HEK293 (cell line): Measurements from ENCODE around the gene CD28.

Source experiments
- CTCF ChIA-PET: fragments of 350-600 bp; formaldehyde crosslinking; extraction: SDS; loops from one replicate; lab custom pipeline; 2021; ENCODE audit warnings: antibody characterized with exemption; lab: Yijun Ruan, JAX
- POLR2A ChIA-PET: fragments of 300-600 bp; formaldehyde crosslinking; extraction: SDS; loops from one replicate; lab custom pipeline; 2020; ENCODE audit warnings: antibody characterized with exemption, inconsistent platforms; lab: Yijun Ruan, JAX
- H3K27ac ChIP-seq: fragments of 200-500 bp; sonication (Bioruptor generic); 2 replicates; pipeline ENCODE4 v1.5.1; 2014; ENCODE audit warnings: low read depth, low read length, control low read depth, inconsistent platforms; ENCODE audit errors: extremely low read depth
- H3K36me3 ChIP-seq, 2 experiments: fragments of 200-500 bp in 1 of 2; sonication (Bioruptor generic) in 1 of 2; 1 replicate in 1 of 2; 2 replicates in 1 of 2; pipeline ENCODE4 v1.5.1; 2014 to 2017; ENCODE audit warnings: inconsistent platforms in 2 of 2, low read length in 2 of 2; ENCODE audit not compliant: control insufficient read depth in 2 of 2, insufficient read depth in 1 of 2
- H3K4me1 ChIP-seq: fragments of 200-500 bp; sonication (Bioruptor generic); 2 replicates; pipeline ENCODE4 v1.5.1; 2014; ENCODE audit warnings: mild to moderate bottlenecking, low read length, inconsistent platforms; ENCODE audit not compliant: control insufficient read depth, insufficient read depth
- H3K4me3 ChIP-seq: 2 replicates; pipeline ENCODE4 v1.5.1; 2011; ENCODE audit warnings: low read depth, mild to moderate bottlenecking, control low read depth, low read length, moderate library complexity
- H3K9me3 ChIP-seq: fragments of 200-500 bp; sonication (Bioruptor generic); 2 replicates; pipeline ENCODE4 v1.5.1; 2014; ENCODE audit warnings: low read depth, low read length, inconsistent platforms; ENCODE audit not compliant: control insufficient read depth, insufficient read depth
- MEIS1 ChIP-seq: sonication (generic); formaldehyde crosslinking; IDR thresholded peaks from 2 replicates; pipeline ENCODE4 v1.8.1; 2022; ENCODE audit warnings: missing genetic modification reagents, mild to moderate bottlenecking, borderline replicate concordance
- MYNN ChIP-seq: fragments of 450-650 bp; formaldehyde crosslinking; IDR thresholded peaks from 2 replicates; pipeline ENCODE4 v1.5.1; 2016; ENCODE audit warnings: missing biosample characterization, missing genetic modification characterization, borderline replicate concordance
- PRDM10 ChIP-seq: fragments of 450-650 bp; formaldehyde crosslinking; IDR thresholded peaks from 2 replicates; pipeline ENCODE4 v1.5.1; 2016; ENCODE audit warnings: missing biosample characterization, missing genetic modification characterization
- SALL2 ChIP-seq: fragments of 450-650 bp; formaldehyde crosslinking; IDR thresholded peaks from 2 replicates; pipeline ENCODE4 v1.5.0; 2017; ENCODE audit warnings: missing biosample characterization, mild to moderate bottlenecking, missing genetic modification characterization, borderline replicate concordance
- SCRT1 ChIP-seq: fragments of 450-650 bp; formaldehyde crosslinking; IDR thresholded peaks from 2 replicates; pipeline ENCODE4 v1.5.1; 2016; ENCODE audit warnings: missing biosample characterization, missing genetic modification characterization, borderline replicate concordance
- SP2 ChIP-seq: fragments of 450-650 bp; formaldehyde crosslinking; IDR thresholded peaks from 2 replicates; pipeline ENCODE4 v1.5.1; 2016; ENCODE audit warnings: missing biosample characterization, missing genetic modification characterization
- YY1 ChIP-seq: fragments of 450-650 bp; formaldehyde crosslinking; IDR thresholded peaks from 2 replicates; pipeline ENCODE4 v1.5.1; 2018; ENCODE audit warnings: missing biosample characterization, missing genetic modification characterization
- ZNF148 ChIP-seq: fragments of 450-650 bp; formaldehyde crosslinking; IDR thresholded peaks from 2 replicates; pipeline ENCODE4 v1.5.0; 2017; ENCODE audit warnings: missing biosample characterization, missing genetic modification characterization, borderline replicate concordance
- ZNF155 ChIP-seq: fragments of 450-650 bp; formaldehyde crosslinking; IDR thresholded peaks from 2 replicates; pipeline ENCODE4 v1.5.1; 2016; ENCODE audit warnings: missing biosample characterization, missing genetic modification characterization
- ZNF292 ChIP-seq: fragments of 450-650 bp; formaldehyde crosslinking; IDR thresholded peaks from 2 replicates; pipeline ENCODE4 v1.5.1; 2016; ENCODE audit warnings: low read depth, missing biosample characterization, missing genetic modification characterization, borderline replicate concordance
- ZNF324 ChIP-seq: fragments of 450-650 bp; formaldehyde crosslinking; IDR thresholded peaks from 2 replicates; pipeline ENCODE4 v1.5.1; 2016; ENCODE audit warnings: missing biosample characterization, missing genetic modification characterization
- ZNF394 ChIP-seq: fragments of 450-650 bp; formaldehyde crosslinking; IDR thresholded peaks from 2 replicates; pipeline ENCODE4 v1.5.1; 2016; ENCODE audit warnings: missing biosample characterization, missing genetic modification characterization, mild to moderate bottlenecking, moderate library complexity, borderline replicate concordance
- ZNF560 ChIP-seq: fragments of 450-650 bp; formaldehyde crosslinking; IDR thresholded peaks from 2 replicates; pipeline ENCODE4 v1.5.1; 2017; ENCODE audit warnings: missing biosample characterization, missing genetic modification characterization, borderline replicate concordance
- ZNF585B ChIP-seq: fragments of 450-650 bp; formaldehyde crosslinking; IDR thresholded peaks from 2 replicates; pipeline ENCODE4 v1.5.1; 2016; ENCODE audit warnings: missing biosample characterization, missing genetic modification characterization
- ZNF692 ChIP-seq: fragments of 450-650 bp; formaldehyde crosslinking; IDR thresholded peaks from 2 replicates; pipeline ENCODE4 v1.5.1; 2016; ENCODE audit warnings: missing biosample characterization, missing genetic modification characterization
- ZNF768 ChIP-seq: fragments of 450-650 bp; formaldehyde crosslinking; IDR thresholded peaks from 2 replicates; pipeline ENCODE4 v1.5.1; 2018; ENCODE audit warnings: missing biosample characterization, mild to moderate bottlenecking, missing genetic modification characterization
- ZNF837 ChIP-seq: fragments of 450-650 bp; formaldehyde crosslinking; IDR thresholded peaks from 2 replicates; pipeline ENCODE4 v1.5.1; 2016; ENCODE audit warnings: missing biosample characterization, missing genetic modification characterization
- ZSCAN16 ChIP-seq: fragments of 450-650 bp; formaldehyde crosslinking; IDR thresholded peaks from 2 replicates; pipeline ENCODE4 v1.5.1; 2016; ENCODE audit warnings: missing biosample characterization, missing genetic modification characterization
- TF ChIP-seq, protein P1 (sequence below): fragments of 450-650 bp; formaldehyde crosslinking; IDR thresholded peaks from 2 replicates; pipeline ENCODE4 v1.5.1; 2016; ENCODE audit warnings: missing biosample characterization, missing genetic modification characterization, low read depth
- TF ChIP-seq, protein P2 (sequence below): fragments of 450-650 bp; formaldehyde crosslinking; IDR thresholded peaks from 2 replicates; pipeline ENCODE4 v1.5.1; 2016; ENCODE audit warnings: missing biosample characterization, missing genetic modification characterization

CD28 gene

GRCh38 chr2:203662487-203662886 is 44.0 kb upstream of the CD28 start:
- H3K4me3 ChIP-seq = no peak overlapping the region
- CTCF ChIA-PET = no interaction called here
- no peaks in the 10 kb centered on the region for H3K36me3 ChIP-seq
- POLR2A ChIA-PET = no interaction called here
- no peaks in the 10 kb centered on the region for H3K9me3 ChIP-seq
- 0 out of 2 replicates have a peak, but pooled peaks cover 3% of the 10 kb centered on the region for H3K4me1 ChIP-seq
- H3K27ac ChIP-seq = no peak overlapping the region
- no peak for TF ChIP-seq ZNF292 (tag by site-specific recombination)
- TF ChIP-seq, all 188 proteins: peak for 0

DNA sequence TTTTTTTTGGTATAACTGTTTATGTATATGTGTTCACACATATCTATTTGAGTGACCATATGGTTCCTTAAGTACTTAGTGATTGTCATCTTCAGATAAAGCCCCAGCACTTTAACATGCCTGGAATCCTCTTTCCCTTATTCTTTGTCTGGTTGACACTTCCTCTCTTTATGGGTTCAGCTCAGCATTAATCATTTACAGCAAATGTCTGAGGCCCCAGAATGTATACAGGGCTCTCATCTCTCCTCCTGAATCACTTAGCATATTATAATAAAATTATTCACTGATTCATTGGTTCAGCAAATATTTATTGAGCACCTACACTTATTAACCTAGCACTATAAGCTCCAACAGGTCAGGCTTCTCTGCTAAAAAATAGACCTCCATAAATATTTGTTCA is 43.5 kb upstream of the CD28 start:
- no peak overlapping the region for H3K4me3 ChIP-seq
- 0 out of 2 replicates have a peak, but pooled peaks cover 3% of the 10 kb centered on the region for H3K4me1 ChIP-seq
- no peaks in the 10 kb centered on the region for H3K36me3 ChIP-seq
- no peaks in the 10 kb centered on the region for H3K9me3 ChIP-seq
- TF ChIP-seq ZNF768 (tag by site-specific recombination) = no peak
- no peak for TF ChIP-seq ZNF692
- TF ChIP-seq MYNN (tag by site-specific recombination) = no peak
- no peak for TF ChIP-seq YY1 (tag by site-specific recombination)
- no peak for TF ChIP-seq SCRT1
- TF ChIP-seq, protein P1, sequence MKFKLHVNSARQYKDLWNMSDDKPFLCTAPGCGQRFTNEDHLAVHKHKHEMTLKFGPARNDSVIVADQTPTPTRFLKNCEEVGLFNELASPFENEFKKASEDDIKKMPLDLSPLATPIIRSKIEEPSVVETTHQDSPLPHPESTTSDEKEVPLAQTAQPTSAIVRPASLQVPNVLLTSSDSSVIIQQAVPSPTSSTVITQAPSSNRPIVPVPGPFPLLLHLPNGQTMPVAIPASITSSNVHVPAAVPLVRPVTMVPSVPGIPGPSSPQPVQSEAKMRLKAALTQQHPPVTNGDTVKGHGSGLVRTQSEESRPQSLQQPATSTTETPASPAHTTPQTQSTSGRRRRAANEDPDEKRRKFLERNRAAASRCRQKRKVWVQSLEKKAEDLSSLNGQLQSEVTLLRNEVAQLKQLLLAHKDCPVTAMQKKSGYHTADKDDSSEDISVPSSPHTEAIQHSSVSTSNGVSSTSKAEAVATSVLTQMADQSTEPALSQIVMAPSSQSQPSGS (tag by site-specific recombination) = no peak
- TF ChIP-seq ZNF148 = no peak
- TF ChIP-seq ZNF837 (tag by site-specific recombination) = no peak
- TF ChIP-seq, protein P2, sequence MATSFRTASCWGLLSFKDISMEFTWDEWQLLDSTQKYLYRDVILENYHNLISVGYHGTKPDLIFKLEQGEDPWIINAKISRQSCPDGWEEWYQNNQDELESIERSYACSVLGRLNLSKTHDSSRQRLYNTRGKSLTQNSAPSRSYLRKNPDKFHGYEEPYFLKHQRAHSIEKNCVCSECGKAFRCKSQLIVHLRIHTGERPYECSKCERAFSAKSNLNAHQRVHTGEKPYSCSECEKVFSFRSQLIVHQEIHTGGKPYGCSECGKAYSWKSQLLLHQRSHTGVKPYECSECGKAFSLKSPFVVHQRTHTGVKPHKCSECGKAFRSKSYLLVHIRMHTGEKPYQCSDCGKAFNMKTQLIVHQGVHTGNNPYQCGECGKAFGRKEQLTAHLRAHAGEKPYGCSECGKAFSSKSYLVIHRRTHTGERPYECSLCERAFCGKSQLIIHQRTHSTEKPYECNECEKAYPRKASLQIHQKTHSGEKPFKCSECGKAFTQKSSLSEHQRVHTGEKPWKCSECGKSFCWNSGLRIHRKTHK = no peak
- no peak for TF ChIP-seq SP2
- no peak for TF ChIP-seq ZNF394 (tag by site-specific recombination)
- TF ChIP-seq MEIS1 = no peak
- TF ChIP-seq ZSCAN16 (tag by site-specific recombination) = no peak
- no peak for TF ChIP-seq ZNF324 (tag by site-specific recombination)
- TF ChIP-seq SALL2 (tag by site-specific recombination) = no peak
- no peak for TF ChIP-seq ZNF155 (tag by site-specific recombination)
- no peak for TF ChIP-seq PRDM10 (tag by site-specific recombination)
- no peak for TF ChIP-seq ZNF585B (tag by site-specific recombination)
- no peak for TF ChIP-seq ZNF560
- ChIA-PET POLR2A (no interaction called here), CTCF (no interaction called here)
- no peak overlapping the region for H3K27ac ChIP-seq
